ENCODE data around the gene TBC1D7.

The TBC1D7 gene

GRCh38 chr6:13275435-13275989 lies 52.8 kb downstream of the TBC1D7 start:
- no peak for DNase-seq (ENCODE audit: low read depth)
- no peak overlapping the region for H3K4me3 ChIP-seq (ENCODE audit: control insufficient read depth, low read depth, low read length)
- TF ChIP-seq CTCF (conservative IDR thresholded peaks at IDR 0.05; ENCODE audit: control insufficient read depth, insufficient read depth, low read depth, low read length): no peak

- no peak for TF ChIP-seq CTCF (conservative IDR thresholded peaks at IDR 0.05; ENCODE audit: control insufficient read depth, insufficient read depth, low read depth, low read length)
- H3K4me3 ChIP-seq (ENCODE audit: control insufficient read depth, low read depth, low read length): no peak overlapping the region
- no peak for DNase-seq (ENCODE audit: low read depth)
Observed at GRCh38 chr6:13274707-13275434, 53.5 kb downstream of the TBC1D7 start.

GRCh38 chr6:13273931-13274706 lies 54.2 kb downstream of the TBC1D7 start:
- no peak for TF ChIP-seq CTCF (conservative IDR thresholded peaks at IDR 0.05; ENCODE audit: control insufficient read depth, insufficient read depth, low read depth, low read length)
- no peak for DNase-seq (ENCODE audit: low read depth)
- no peak overlapping the region for H3K4me3 ChIP-seq (ENCODE audit: control insufficient read depth, low read depth, low read length)

GRCh38 chr6:13273202-13273930 lies 55.0 kb downstream of the TBC1D7 start:
- TF ChIP-seq CTCF (conservative IDR thresholded peaks at IDR 0.05; ENCODE audit: control insufficient read depth, insufficient read depth, low read depth, low read length): no peak
- DNase-seq (ENCODE audit: low read depth): no peak
- H3K4me3 ChIP-seq (ENCODE audit: control insufficient read depth, low read depth, low read length): no peak overlapping the region

- no peak for TF ChIP-seq CTCF (conservative IDR thresholded peaks at IDR 0.05; ENCODE audit: control insufficient read depth, insufficient read depth, low read depth, low read length)
- H3K4me3 ChIP-seq (ENCODE audit: control insufficient read depth, low read depth, low read length): no peak overlapping the region
- DNase-seq (ENCODE audit: low read depth): no peak
Observed at GRCh38 chr6:13272131-13273046, 55.9 kb downstream of the TBC1D7 start.
